IMR-90 (cell line): ENCODE measurements around the gene LTO1. TPM values are rescaled to one million over a fixed set of nuclear protein-coding genes. Genes with fewer than 3 reads are reported as not detected.

Source experiments
- ATAC-seq: fragments of 200-7000 bp; cut with Tn5 transposase; 2 replicates; pipeline ENCODE4 v1.9.1; 2020; ENCODE audit warnings: low read depth, mild to moderate bottlenecking, moderate library complexity
- BruUV-seq: library from RNA; stranded (reverse); fragments of 400-500 nt; replicated peaks from 2 replicates; lab custom pipeline; 2021; lab: Mats Ljungman, UMichigan
- CTCF ChIA-PET: fragments of 300-600 bp; formaldehyde crosslinking; extraction: SDS; loops from one replicate; lab custom pipeline; 2021; ENCODE audit warnings: antibody characterized with exemption; lab: Yijun Ruan, JAX
- POLR2A ChIA-PET: fragments of 300-600 bp; sonication (Branson Sonifier 250); formaldehyde crosslinking; loops from one replicate; lab custom pipeline; 2022; ENCODE audit warnings: antibody characterized with exemption; ENCODE audit not compliant: unreplicated experiment; lab: Charles Lee
- DNase-seq: peaks from one replicate; pipeline ENCODE4 v3.0.0; 2013
- H2AFZ ChIP-seq: replicated peaks from 2 replicates; pipeline ENCODE3; 2013; ENCODE audit warnings: low read length, mild to moderate bottlenecking; ENCODE audit not compliant: poor library complexity
- H2AK5ac ChIP-seq: 2 replicates; pipeline ENCODE4 v1.6.1; 2013; ENCODE audit warnings: low read depth, low read length, inconsistent platforms
- H2AK9ac ChIP-seq: replicated peaks from 2 replicates; pipeline ENCODE3; 2013; ENCODE audit warnings: mild to moderate bottlenecking, low read depth, low read length, moderate library complexity; ENCODE audit not compliant: poor library complexity
- H2BK120ac ChIP-seq: 2 replicates; pipeline ENCODE4 v1.6.1; 2013; ENCODE audit warnings: low read depth, low read length, inconsistent platforms
- H2BK15ac ChIP-seq: 3 replicates; pipeline ENCODE4 v1.6.1; 2013; ENCODE audit warnings: low read depth, low read length, inconsistent platforms
- H2BK20ac ChIP-seq: 2 replicates; pipeline ENCODE4 v1.6.1; 2013; ENCODE audit warnings: low read depth, mild to moderate bottlenecking, inconsistent platforms, low read length, moderate library complexity
- H2BK5ac ChIP-seq: 2 replicates; pipeline ENCODE4 v1.6.1; 2013; ENCODE audit warnings: mild to moderate bottlenecking, low read depth, low read length, inconsistent platforms; ENCODE audit not compliant: poor library complexity, severe bottlenecking
- H3K14ac ChIP-seq: replicated peaks from 2 replicates; pipeline ENCODE4 v1.6.1; 2013; ENCODE audit warnings: low read depth, low read length, inconsistent platforms
- H3K18ac ChIP-seq: 2 replicates; pipeline ENCODE4 v1.6.1; 2013; ENCODE audit warnings: low read depth, low read length, control low read depth
- H3K23ac ChIP-seq: 2 replicates; pipeline ENCODE4 v1.6.1; 2013; ENCODE audit warnings: low read depth, low read length, inconsistent platforms
- H3K27ac ChIP-seq: 2 replicates; pipeline ENCODE4 v1.5.1; 2013; ENCODE audit warnings: mild to moderate bottlenecking, control low read depth, low read length; ENCODE audit not compliant: insufficient read depth
- H3K27me3 ChIP-seq: 2 replicates; pipeline ENCODE4 v1.6.1; 2013; ENCODE audit warnings: low read length; ENCODE audit not compliant: control insufficient read depth, insufficient read depth
- H3K36me3 ChIP-seq: 2 replicates; pipeline ENCODE4 v1.6.1; 2013; ENCODE audit warnings: low read length, mixed read lengths; ENCODE audit not compliant: control insufficient read depth, insufficient read depth
- H3K4ac ChIP-seq: 2 replicates; pipeline ENCODE4 v1.6.1; 2013; ENCODE audit warnings: low read depth, low read length, inconsistent platforms
- H3K4me1 ChIP-seq: 2 replicates; pipeline ENCODE4 v1.6.1; 2013; ENCODE audit warnings: low read length, mixed read lengths; ENCODE audit not compliant: control insufficient read depth, insufficient read depth
- H3K4me2 ChIP-seq: 2 replicates; pipeline ENCODE4 v1.6.1; 2013; ENCODE audit warnings: low read depth, mild to moderate bottlenecking, control low read depth, low read length, moderate library complexity
- H3K4me3 ChIP-seq: 2 replicates; pipeline ENCODE4 v1.5.1; 2013; ENCODE audit warnings: low read depth, mild to moderate bottlenecking, control low read depth, low read length, moderate library complexity; ENCODE audit not compliant: insufficient read depth
- H3K56ac ChIP-seq: 2 replicates; pipeline ENCODE4 v1.6.1; 2013; ENCODE audit warnings: low read length, inconsistent platforms; ENCODE audit not compliant: insufficient read depth; ENCODE audit errors: extremely low read depth
- H3K79me1 ChIP-seq, 2 experiments: 2 replicates each; pipeline ENCODE4 v1.6.1; 2013; ENCODE audit warnings: low read length in 2 of 2, inconsistent platforms in 1 of 2, low read depth in 1 of 2
- H3K9ac ChIP-seq: 2 replicates; pipeline ENCODE4 v1.6.1; 2013; ENCODE audit warnings: low read depth, low read length, control low read depth
- H3K9me1 ChIP-seq: 2 replicates; pipeline ENCODE4 v1.6.1; 2013; ENCODE audit warnings: low read length, inconsistent platforms; ENCODE audit not compliant: insufficient read depth
- H3K9me3 ChIP-seq: 2 replicates; pipeline ENCODE4 v1.6.1; 2013; ENCODE audit warnings: low read length; ENCODE audit not compliant: control insufficient read depth, insufficient read depth
- H4K20me1 ChIP-seq: 2 replicates; pipeline ENCODE4 v1.6.1; 2013; ENCODE audit warnings: low read length, inconsistent platforms; ENCODE audit not compliant: insufficient read depth
- H4K5ac ChIP-seq: 2 replicates; pipeline ENCODE4 v1.6.1; 2013; ENCODE audit warnings: mild to moderate bottlenecking, low read depth, low read length, control low read depth
- H4K8ac ChIP-seq, 2 experiments: 2 replicates each; pipeline ENCODE4 v1.6.1; 2013; ENCODE audit warnings: low read depth in 2 of 2, low read length in 2 of 2, control low read depth in 1 of 2, inconsistent platforms in 1 of 2
- H4K91ac ChIP-seq: 2 replicates; pipeline ENCODE4 v1.6.1; 2013; ENCODE audit warnings: low read depth, low read length, inconsistent platforms; ENCODE audit not compliant: insufficient read depth
- MAFK ChIP-seq: IDR thresholded peaks from 2 replicates; pipeline ENCODE4 v1.6.1; 2012; ENCODE audit warnings: low read depth, low read length, improper control_type of control experiment
- MXI1 ChIP-seq: IDR thresholded peaks from 2 replicates; pipeline ENCODE4 v1.6.1; 2012; ENCODE audit warnings: low read depth, mild to moderate bottlenecking, low read length, moderate library complexity, borderline replicate concordance
- WGBS, 2 experiments: methylation state at CpG; one replicate each; pipeline versions ENCODE4 v1.1.5 to v1.1.7; 2013; ENCODE audit warnings: missing lambda C conversion rate in 2 of 2; ENCODE audit not compliant: insufficient read length in 1 of 2; ENCODE audit errors: extremely low coverage in 2 of 2; 5-methylcytosine and 5-hydroxymethylcytosine counted together
- dilution Hi-C: fragments of 300-500 bp; cut with HindIII; formaldehyde crosslinking; loops from one replicate; pipeline ENCODE4 v1.14.3; 2018; ENCODE audit warnings: low sequenced_read_pairs; ENCODE audit not compliant: unreplicated experiment
- in situ Hi-C: fragments of 300-500 bp; cut with MboI; formaldehyde crosslinking; loops from 3 replicates; pipeline ENCODE4 v1.14.3; 2019; ENCODE audit warnings: low sequenced_read_pairs, inconsistent platforms, mixed read lengths
- intact Hi-C: fragments of 100-400 bp; cut with micrococcal nuclease; formaldehyde crosslinking; loops from 2 replicates; pipeline ENCODE4 v1.10.0; 2022
- polyA plus RNA-seq, 3 experiments: library from polyadenylated mRNA; depleted of rRNA; stranded (reverse); fragments of >200 nt; gene quantifications; 2 replicates each; pipeline ENCODE4 v1.2.3, GENCODE V29; 2012; ENCODE audit warnings: low replicate concordance in 1 of 3
- total RNA-seq: library from RNA; depleted of rRNA; stranded (reverse); fragments of >200 nt; gene quantifications from 2 replicates; pipeline ENCODE4 v1.2.3, GENCODE V29; 2012

The LTO1 gene
- total and polyA plus RNA-seq, 2 of the 4 experiments (the other 2 are of a cell fraction) = 8.2 to 23.5 TPM

DNA sequence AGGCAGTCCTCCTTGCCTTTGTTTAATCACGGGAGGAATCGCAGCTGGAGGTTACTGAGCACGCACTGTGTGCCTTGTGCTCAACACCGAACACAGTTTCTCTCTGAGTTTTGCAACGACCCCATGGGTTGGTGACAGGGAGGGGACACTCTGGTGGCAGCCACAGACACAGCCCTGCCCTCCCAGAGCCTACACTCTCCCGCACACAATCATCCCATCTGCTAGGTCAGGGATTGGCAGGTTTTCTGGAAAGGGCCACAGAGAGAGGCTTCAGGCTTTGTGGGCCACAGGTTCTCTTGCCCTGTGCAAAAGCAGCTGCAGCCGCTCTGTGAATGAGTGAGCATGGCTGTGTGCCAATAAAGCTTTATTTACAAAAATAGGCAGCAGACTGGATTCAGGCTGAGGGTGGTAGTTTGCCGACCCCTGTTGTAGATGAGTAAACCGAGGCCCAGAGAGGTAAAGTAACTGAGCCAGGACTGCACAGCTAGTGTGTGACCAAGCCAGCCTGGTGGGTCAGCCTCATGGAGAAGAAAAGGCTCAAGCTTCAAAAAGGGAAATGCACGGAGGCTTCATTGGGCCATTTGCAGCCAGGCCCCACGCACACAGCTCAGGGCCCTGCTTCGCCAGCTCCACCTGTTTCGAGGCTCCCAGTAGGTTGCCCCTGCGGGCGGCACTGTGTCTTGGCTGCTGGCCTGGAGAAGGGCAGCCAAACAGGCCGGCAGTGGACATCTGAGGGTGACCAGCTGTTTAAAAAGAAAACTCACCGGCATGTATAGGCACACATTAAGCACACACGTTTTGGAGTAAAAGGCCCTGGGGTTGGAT lies 16.3 kb downstream of the LTO1 start:
- H3K36me3 ChIP-seq = peaks cover 17% of the 10 kb centered on the region; the same call in 1 of the 2 replicates
- no peak overlapping the region for H3K14ac ChIP-seq
- ChIA-PET POLR2A (no interaction called here), CTCF (interaction anchor here (1.3 kb wide), 1 partner anchor 11 kb away, joined by 6 read pairs; no protein-coding TSS in a partner anchor)
- peaks cover 25% of the 10 kb centered on the region for H4K20me1 ChIP-seq
- no peak overlapping the region for H4K91ac ChIP-seq
- DNase-seq (peak; percentile 23), ATAC-seq (no peak)
- no peak overlapping the region for H2AFZ ChIP-seq
- H4K8ac ChIP-seq = no peak overlapping the region
- H2AK5ac ChIP-seq = no peak overlapping the region
- H3K56ac ChIP-seq = no peak overlapping the region
- intact Hi-C loops = no loop called here
- no peak overlapping the region for H3K4ac ChIP-seq
- H3K9me1 ChIP-seq = no peaks in the 10 kb centered on the region
- no TSS peak for BruUV-seq
- H3K27me3 ChIP-seq = no peaks in the 10 kb centered on the region
- 68% methylated on average over 9 of the region's 18 CpGs; no CpG with 5 or more reads in 1 of the 2 experiments for WGBS, 2 experiments
- no peak overlapping the region for H2BK5ac ChIP-seq
- no peak overlapping the region for H3K9ac ChIP-seq
- no peak overlapping the region for H3K27ac ChIP-seq
- in situ Hi-C loops = loop anchor here (25.0 kb wide), 2 partner anchors 722 to 1047 kb away; no protein-coding TSS in a partner anchor
- no peak overlapping the region for H3K4me2 ChIP-seq
- H3K4me3 ChIP-seq = no peak overlapping the region
- no peak overlapping the region for H2BK20ac ChIP-seq
- no peak overlapping the region for H2BK15ac ChIP-seq
- H3K9me3 ChIP-seq = no peaks in the 10 kb centered on the region
- no peak overlapping the region for H4K5ac ChIP-seq
- peaks cover 0 to under 1% of the 10 kb centered on the region in 2 experiments; a peak in 1 of 4 replicates for H3K79me1 ChIP-seq
- H3K18ac ChIP-seq = no peak overlapping the region
- H2BK120ac ChIP-seq = no peak overlapping the region
- dilution Hi-C loops = no loop called here
- no peak overlapping the region for H3K23ac ChIP-seq
- peaks cover 13% of the 10 kb centered on the region; the same call in 1 of the 2 replicates for H3K4me1 ChIP-seq
- TF ChIP-seq MAFK (no peak), MXI1 (no peak)
- H2AK9ac ChIP-seq = no peak overlapping the region
